Measurements from ENCODE around the gene CRACR2A.

Gene CRACR2A

DNA sequence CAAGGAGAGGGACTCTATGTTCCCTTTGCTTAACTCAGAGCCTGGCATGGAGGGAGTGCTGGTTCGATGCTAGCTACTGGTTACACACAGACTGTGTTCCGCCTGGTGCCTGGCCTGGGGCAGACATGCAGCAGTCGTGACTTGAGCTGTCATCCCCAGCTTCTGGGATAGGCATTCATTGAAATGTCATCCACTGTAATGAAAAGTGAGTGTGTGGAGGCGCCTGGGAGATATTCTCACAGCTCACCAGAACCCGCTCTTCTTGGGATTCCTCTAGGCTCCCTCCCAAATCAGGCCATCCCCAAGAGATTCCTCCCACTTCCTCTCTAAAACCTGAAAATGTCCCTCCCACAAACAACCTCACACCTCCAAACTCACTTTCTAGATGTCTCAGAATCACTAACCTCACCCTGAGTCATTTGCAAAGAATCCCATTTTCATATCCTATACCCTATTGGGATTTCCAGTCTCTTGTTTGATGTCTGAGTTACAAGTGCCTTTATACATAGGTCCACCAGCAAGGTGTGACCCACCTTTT is 82.8 kb downstream of the CRACR2A start:
- no peak for DNase-seq (ENCODE audit: low read depth)
- H3K4me3 ChIP-seq (ENCODE audit: control insufficient read depth, low read depth, low read length) = no peak overlapping the region
- TF ChIP-seq, protein P1, sequence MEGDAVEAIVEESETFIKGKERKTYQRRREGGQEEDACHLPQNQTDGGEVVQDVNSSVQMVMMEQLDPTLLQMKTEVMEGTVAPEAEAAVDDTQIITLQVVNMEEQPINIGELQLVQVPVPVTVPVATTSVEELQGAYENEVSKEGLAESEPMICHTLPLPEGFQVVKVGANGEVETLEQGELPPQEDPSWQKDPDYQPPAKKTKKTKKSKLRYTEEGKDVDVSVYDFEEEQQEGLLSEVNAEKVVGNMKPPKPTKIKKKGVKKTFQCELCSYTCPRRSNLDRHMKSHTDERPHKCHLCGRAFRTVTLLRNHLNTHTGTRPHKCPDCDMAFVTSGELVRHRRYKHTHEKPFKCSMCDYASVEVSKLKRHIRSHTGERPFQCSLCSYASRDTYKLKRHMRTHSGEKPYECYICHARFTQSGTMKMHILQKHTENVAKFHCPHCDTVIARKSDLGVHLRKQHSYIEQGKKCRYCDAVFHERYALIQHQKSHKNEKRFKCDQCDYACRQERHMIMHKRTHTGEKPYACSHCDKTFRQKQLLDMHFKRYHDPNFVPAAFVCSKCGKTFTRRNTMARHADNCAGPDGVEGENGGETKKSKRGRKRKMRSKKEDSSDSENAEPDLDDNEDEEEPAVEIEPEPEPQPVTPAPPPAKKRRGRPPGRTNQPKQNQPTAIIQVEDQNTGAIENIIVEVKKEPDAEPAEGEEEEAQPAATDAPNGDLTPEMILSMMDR (conservative IDR thresholded peaks at IDR 0.05; ENCODE audit: control insufficient read depth, insufficient read depth, low read depth, low read length) = no peak

DNA sequence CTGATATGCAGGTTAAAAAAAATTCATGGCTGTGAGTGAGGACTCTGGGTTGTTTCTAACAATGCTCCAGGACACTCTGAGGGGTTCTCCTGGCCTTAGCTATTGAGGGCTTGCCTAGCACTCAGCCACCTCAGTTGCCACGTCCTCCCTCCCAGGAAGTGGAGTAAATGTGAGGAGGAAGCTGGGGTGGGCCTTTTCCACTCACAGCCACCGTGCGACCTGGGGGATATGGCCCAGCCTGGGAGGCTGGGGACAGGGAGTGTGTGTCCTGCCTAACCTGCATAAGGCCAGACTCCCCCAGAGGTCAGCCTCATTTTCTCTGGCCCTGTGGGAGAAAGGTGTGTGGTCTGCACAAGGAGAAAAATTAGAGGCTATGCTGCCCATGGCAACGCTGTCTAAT is 83.3 kb downstream of the CRACR2A start:
- TF ChIP-seq, protein P1 (conservative IDR thresholded peaks at IDR 0.05; ENCODE audit: control insufficient read depth, insufficient read depth, low read depth, low read length) = no peak
- H3K4me3 ChIP-seq (ENCODE audit: control insufficient read depth, low read depth, low read length) = no peak overlapping the region
- DNase-seq (ENCODE audit: low read depth) = no peak

DNA sequence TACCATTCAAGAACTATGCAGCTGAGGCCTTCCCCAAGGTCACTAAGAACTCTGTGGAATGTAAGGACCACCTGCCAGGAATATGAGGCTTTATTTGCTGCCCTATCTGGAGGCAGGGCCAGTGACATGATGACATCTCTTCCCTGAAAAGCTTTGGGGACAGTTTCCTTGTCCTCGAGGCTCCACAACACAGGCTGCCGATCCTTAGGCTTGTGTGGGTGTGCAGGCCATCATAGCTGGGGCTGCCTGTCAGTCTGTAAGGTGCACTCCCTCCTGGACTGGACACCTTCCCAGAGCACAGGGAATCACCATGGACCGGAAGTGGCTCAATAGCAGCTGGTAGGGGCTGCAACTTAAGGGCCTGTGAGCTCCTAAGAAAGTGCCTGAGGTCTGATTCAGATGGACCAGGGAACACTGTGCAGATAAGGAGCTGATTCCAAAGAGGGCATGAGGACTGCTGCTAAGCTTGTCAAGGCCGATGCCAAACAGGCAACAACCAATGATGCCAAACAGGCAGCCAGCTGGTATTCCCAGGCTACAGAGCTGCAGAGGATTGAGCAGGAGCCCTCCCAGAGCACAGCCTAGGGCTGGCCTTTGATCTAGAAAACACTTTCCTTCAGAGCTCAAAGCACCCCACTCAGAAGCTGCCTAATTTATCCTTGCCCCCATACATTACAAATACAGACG is 84.3 kb downstream of the CRACR2A start:
- TF ChIP-seq, protein P1 (conservative IDR thresholded peaks at IDR 0.05; ENCODE audit: control insufficient read depth, insufficient read depth, low read depth, low read length) = no peak
- no peak overlapping the region for H3K4me3 ChIP-seq (ENCODE audit: control insufficient read depth, low read depth, low read length)
- DNase-seq (ENCODE audit: low read depth) = no peak

DNA sequence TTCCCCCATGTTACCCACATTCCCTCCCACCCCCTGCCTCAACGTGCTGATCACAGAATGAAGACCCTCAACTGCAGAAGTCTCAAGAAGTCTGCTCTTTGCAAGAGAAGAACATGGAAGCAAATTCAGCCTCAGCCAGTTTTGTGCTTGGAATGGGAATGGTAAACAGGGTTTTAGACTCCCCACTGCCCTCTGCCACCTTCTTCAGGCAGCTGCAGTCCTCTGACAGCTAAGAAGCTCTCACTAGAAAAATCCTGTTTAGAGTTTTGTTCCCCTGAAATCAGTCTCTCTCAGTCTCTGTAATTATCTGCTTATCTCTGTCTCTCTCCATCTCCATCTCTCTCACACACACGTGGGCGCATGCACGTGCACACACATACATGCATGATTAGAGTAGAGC is 85.4 kb downstream of the CRACR2A start:
- no peak for DNase-seq (ENCODE audit: low read depth)
- TF ChIP-seq, protein P1 (conservative IDR thresholded peaks at IDR 0.05; ENCODE audit: control insufficient read depth, insufficient read depth, low read depth, low read length) = no peak
- no peak overlapping the region for H3K4me3 ChIP-seq (ENCODE audit: control insufficient read depth, low read depth, low read length)

DNA sequence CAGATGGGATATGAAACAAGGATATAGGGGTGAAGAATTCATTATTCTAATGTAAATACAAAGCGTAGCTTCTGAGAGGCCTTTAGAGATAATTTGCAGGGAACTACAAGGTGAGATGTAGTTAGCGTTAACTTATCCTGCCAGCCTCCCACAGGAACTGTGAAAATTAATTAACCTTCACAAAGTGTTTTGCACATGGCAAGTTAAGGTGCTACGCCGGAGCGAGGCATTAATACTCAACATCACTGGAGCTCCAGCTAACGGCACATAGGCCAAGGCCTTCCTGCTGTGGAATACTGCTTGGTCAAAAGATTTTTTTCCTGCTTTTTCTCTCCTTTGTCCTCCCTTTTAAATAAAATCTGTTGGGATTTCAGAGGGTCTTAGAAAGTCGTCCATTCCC is 86.5 kb downstream of the CRACR2A start:
- H3K4me3 ChIP-seq (ENCODE audit: control insufficient read depth, low read depth, low read length) = no peak overlapping the region

DNA sequence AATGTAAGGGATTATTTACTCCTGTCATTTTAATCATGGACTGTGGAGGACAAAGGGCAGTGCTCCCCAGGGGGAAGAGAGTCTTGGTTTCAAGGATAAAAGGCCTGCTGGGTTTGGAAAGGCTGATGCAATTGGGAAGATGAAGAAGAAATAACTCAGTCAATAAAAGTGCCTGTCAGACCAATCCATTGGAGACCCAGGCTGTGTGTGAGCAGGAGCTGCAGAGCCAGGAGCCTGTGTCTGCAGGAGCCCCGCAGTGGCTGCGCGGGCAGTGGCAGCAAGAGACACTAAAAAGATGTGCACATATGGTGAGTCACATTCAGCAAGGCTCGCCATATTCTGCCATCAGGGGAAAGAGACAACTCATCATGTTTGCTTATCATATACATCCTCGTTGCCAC is 90.4 kb downstream of the CRACR2A start:
- TF ChIP-seq, protein P1 (conservative IDR thresholded peaks at IDR 0.05; ENCODE audit: control insufficient read depth, insufficient read depth, low read depth, low read length) = no peak
- peak; percentile 34 for DNase-seq (ENCODE audit: low read depth)
- no peak overlapping the region for H3K4me3 ChIP-seq (ENCODE audit: control insufficient read depth, low read depth, low read length)

More for the DNA sequence above, 86.5 kb downstream of the CRACR2A start:
- TF ChIP-seq, protein P1 (conservative IDR thresholded peaks at IDR 0.05; ENCODE audit: control insufficient read depth, insufficient read depth, low read depth, low read length) = no peak
- no peak for DNase-seq (ENCODE audit: low read depth)

All from fibroblast of mammary gland (primary cell).